ENCODE data around the gene DOCK1.

Gene DOCK1

DNA sequence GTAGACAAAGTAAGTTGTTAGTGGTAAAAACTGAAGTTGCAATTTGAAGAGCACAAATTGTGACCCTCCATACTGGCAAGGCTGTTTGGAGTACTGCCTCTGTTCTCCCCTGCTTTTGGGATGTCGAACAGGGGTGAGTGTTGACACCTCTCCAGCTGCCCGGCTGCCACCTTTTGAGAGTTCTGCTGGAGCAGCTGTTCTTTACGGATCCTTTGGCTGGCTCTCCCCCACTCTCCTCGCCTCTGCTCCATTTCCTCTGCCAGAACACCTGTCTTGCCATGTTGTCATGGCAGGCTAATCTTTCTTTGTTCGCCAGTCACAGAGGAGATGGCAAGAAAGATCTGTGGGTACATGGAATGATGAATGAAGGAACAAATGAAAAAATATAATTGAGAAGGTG is 256.3 kb downstream of the DOCK1 start:
- WGBS: 96% methylated on average over 4 of the region's 5 CpGs
- Histone ChIP-seq H3K4me3 (ENCODE audit: insufficient read depth in 1 of 2, low read depth in 1 of 2, low read length in 2 of 2) (no peak overlapping the region), H2AK5ac (ENCODE audit: low read length, severe bottlenecking) (no peak overlapping the region), H3K23ac (ENCODE audit: low read length in 2 of 2) (no peak overlapping the region), H3K14ac (ENCODE audit: low read length in 2 of 2) (no peak overlapping the region), H2BK15ac (ENCODE audit: low read depth, poor library complexity, severe bottlenecking) (no peak overlapping the region), H2BK12ac (ENCODE audit: low read length in 2 of 2) (no peak overlapping the region), H2BK120ac (ENCODE audit: low read depth, low read length) (no peak overlapping the region), H3K9ac (ENCODE audit: low read length) (no peak overlapping the region), H4K8ac (ENCODE audit: low read length) (no peak overlapping the region), H3K4ac (ENCODE audit: low read depth in 1 of 2, low read length in 2 of 2) (no peak overlapping the region), H2AFZ (ENCODE audit: low read depth, low read length) (no peak overlapping the region), H3K36me3 (ENCODE audit: control insufficient read depth in 1 of 2, insufficient read depth in 2 of 2, low read depth in 1 of 2, low read length in 2 of 2) (peaks cover 3 to 10% of the 10 kb centered on the region in 2 experiments), H3K79me1 (replicated peaks; ENCODE audit: low read length, poor library complexity, severe bottlenecking) (peaks cover 19% of the 10 kb centered on the region), H3K27me3 (ENCODE audit: control insufficient read depth in 1 of 2, insufficient read depth in 1 of 2, low read length in 2 of 2) (no peaks in the 10 kb centered on the region), H3K9me3 (ENCODE audit: control insufficient read depth, low read length) (no peaks in the 10 kb centered on the region), H4K91ac (ENCODE audit: low read length) (no peak overlapping the region), H3K4me1 (ENCODE audit: control insufficient read depth, insufficient read depth, low read depth, low read length) (peaks cover 3% of the 10 kb centered on the region), H3K18ac (ENCODE audit: low read depth in 1 of 2, low read length in 2 of 2) (no peak overlapping the region), H3K27ac (ENCODE audit: low read length, poor library complexity, severe bottlenecking) (no peak overlapping the region), H2BK5ac (ENCODE audit: low read depth, low read length, poor library complexity, severe bottlenecking) (no peak overlapping the region), H3K4me2 (ENCODE audit: low read length, poor library complexity, severe bottlenecking) (no peak overlapping the region)
- no peak for DNase-seq

- Histone ChIP-seq H3K79me1 (replicated peaks; ENCODE audit: low read length, poor library complexity, severe bottlenecking) (peaks cover 19% of the 10 kb centered on the region), H3K18ac (ENCODE audit: low read depth in 1 of 2, low read length in 2 of 2) (no peak overlapping the region), H4K91ac (ENCODE audit: low read length) (no peak overlapping the region), H3K4me1 (ENCODE audit: control insufficient read depth, insufficient read depth, low read depth, low read length) (peaks cover 3% of the 10 kb centered on the region), H3K4me3 (ENCODE audit: insufficient read depth in 1 of 2, low read depth in 1 of 2, low read length in 2 of 2) (no peak overlapping the region), H3K36me3 (ENCODE audit: control insufficient read depth in 1 of 2, insufficient read depth in 2 of 2, low read depth in 1 of 2, low read length in 2 of 2) (peaks cover 3 to 10% of the 10 kb centered on the region in 2 experiments), H2AFZ (ENCODE audit: low read depth, low read length) (no peak overlapping the region), H2BK120ac (ENCODE audit: low read depth, low read length) (no peak overlapping the region), H3K9ac (ENCODE audit: low read length) (no peak overlapping the region), H4K8ac (ENCODE audit: low read length) (peak overlapping the region; percentile 0), H2AK5ac (ENCODE audit: low read length, severe bottlenecking) (no peak overlapping the region), H3K4ac (ENCODE audit: low read depth in 1 of 2, low read length in 2 of 2) (no peak overlapping the region), H3K27me3 (ENCODE audit: control insufficient read depth in 1 of 2, insufficient read depth in 1 of 2, low read length in 2 of 2) (no peaks in the 10 kb centered on the region), H3K27ac (ENCODE audit: low read length, poor library complexity, severe bottlenecking) (no peak overlapping the region), H3K9me3 (ENCODE audit: control insufficient read depth, low read length) (no peaks in the 10 kb centered on the region), H2BK12ac (ENCODE audit: low read length in 2 of 2) (no peak overlapping the region), H3K14ac (ENCODE audit: low read length in 2 of 2) (no peak overlapping the region), H3K23ac (ENCODE audit: low read length in 2 of 2) (no peak overlapping the region), H2BK15ac (ENCODE audit: low read depth, poor library complexity, severe bottlenecking) (no peak overlapping the region), H3K4me2 (ENCODE audit: low read length, poor library complexity, severe bottlenecking) (no peak overlapping the region), H2BK5ac (ENCODE audit: low read depth, low read length, poor library complexity, severe bottlenecking) (no peak overlapping the region)
- no peak for DNase-seq
- WGBS: over 99% methylated on average over 6 of the region's 6 CpGs
Measured at GRCh38 chr10:127162841-127163240, 257.6 kb downstream of the DOCK1 start.

DNA sequence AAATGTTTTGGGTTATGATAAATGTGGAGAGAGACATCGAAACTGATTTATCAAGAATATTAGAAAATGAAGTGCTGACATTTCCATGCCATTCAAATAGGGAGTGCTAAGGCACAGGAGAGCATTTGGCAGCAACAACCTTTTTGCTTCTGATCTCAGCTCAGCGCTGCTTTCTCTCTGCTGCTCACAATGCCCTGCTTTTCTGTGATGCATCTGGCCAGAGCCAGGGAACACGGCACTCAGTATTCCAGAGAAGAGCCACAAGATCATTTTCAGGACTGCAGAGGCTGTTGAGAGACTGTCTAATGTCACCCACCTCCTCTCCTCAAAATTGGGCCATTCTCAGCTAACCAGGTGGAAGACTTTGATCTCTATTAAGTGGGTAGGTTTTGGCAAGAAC is 263.0 kb downstream of the DOCK1 start:
- Histone ChIP-seq H3K27ac (ENCODE audit: low read length, poor library complexity, severe bottlenecking) (no peak overlapping the region), H4K8ac (ENCODE audit: low read length) (no peak overlapping the region), H3K14ac (ENCODE audit: low read length in 2 of 2) (no peak overlapping the region), H3K36me3 (ENCODE audit: control insufficient read depth in 1 of 2, insufficient read depth in 2 of 2, low read depth in 1 of 2, low read length in 2 of 2) (peaks cover 6 to 29% of the 10 kb centered on the region in 2 experiments), H2AFZ (ENCODE audit: low read depth, low read length) (no peak overlapping the region), H2BK120ac (ENCODE audit: low read depth, low read length) (no peak overlapping the region), H3K4me3 (ENCODE audit: insufficient read depth in 1 of 2, low read depth in 1 of 2, low read length in 2 of 2) (no peak overlapping the region), H3K18ac (ENCODE audit: low read depth in 1 of 2, low read length in 2 of 2) (no peak overlapping the region), H3K4me1 (ENCODE audit: control insufficient read depth, insufficient read depth, low read depth, low read length) (no peaks in the 10 kb centered on the region), H3K9ac (ENCODE audit: low read length) (no peak overlapping the region), H3K23ac (ENCODE audit: low read length in 2 of 2) (no peak overlapping the region), H3K4me2 (ENCODE audit: low read length, poor library complexity, severe bottlenecking) (no peak overlapping the region), H2BK5ac (ENCODE audit: low read depth, low read length, poor library complexity, severe bottlenecking) (no peak overlapping the region), H2BK12ac (ENCODE audit: low read length in 2 of 2) (no peak overlapping the region), H3K79me1 (replicated peaks; ENCODE audit: low read length, poor library complexity, severe bottlenecking) (peaks cover 18% of the 10 kb centered on the region), H4K91ac (ENCODE audit: low read length) (no peak overlapping the region), H3K9me3 (ENCODE audit: control insufficient read depth, low read length) (no peaks in the 10 kb centered on the region), H3K27me3 (ENCODE audit: control insufficient read depth in 1 of 2, insufficient read depth in 1 of 2, low read length in 2 of 2) (no peaks in the 10 kb centered on the region), H3K4ac (ENCODE audit: low read depth in 1 of 2, low read length in 2 of 2) (no peak overlapping the region), H2BK15ac (ENCODE audit: low read depth, poor library complexity, severe bottlenecking) (no peak overlapping the region), H2AK5ac (ENCODE audit: low read length, severe bottlenecking) (no peak overlapping the region)
- DNase-seq: no peak
- WGBS: 96% methylated on average over 3 of the region's 3 CpGs

GRCh38 chr10:127174866-127175265 is 269.6 kb downstream of the DOCK1 start:
- Histone ChIP-seq H3K4me2 (ENCODE audit: low read length, poor library complexity, severe bottlenecking) (no peak overlapping the region), H2BK12ac (ENCODE audit: low read length in 2 of 2) (no peak overlapping the region), H3K36me3 (ENCODE audit: control insufficient read depth in 1 of 2, insufficient read depth in 2 of 2, low read depth in 1 of 2, low read length in 2 of 2) (peaks cover 33 to 73% of the 10 kb centered on the region in 2 experiments), H3K23ac (ENCODE audit: low read length in 2 of 2) (no peak overlapping the region), H3K9me3 (ENCODE audit: control insufficient read depth, low read length) (no peaks in the 10 kb centered on the region), H3K27ac (ENCODE audit: low read length, poor library complexity, severe bottlenecking) (no peak overlapping the region), H2AK5ac (ENCODE audit: low read length, severe bottlenecking) (no peak overlapping the region), H2AFZ (ENCODE audit: low read depth, low read length) (no peak overlapping the region), H3K4ac (ENCODE audit: low read depth in 1 of 2, low read length in 2 of 2) (no peak overlapping the region), H2BK120ac (ENCODE audit: low read depth, low read length) (no peak overlapping the region), H3K27me3 (ENCODE audit: control insufficient read depth in 1 of 2, insufficient read depth in 1 of 2, low read length in 2 of 2) (no peaks in the 10 kb centered on the region), H3K9ac (ENCODE audit: low read length) (no peak overlapping the region), H4K8ac (ENCODE audit: low read length) (no peak overlapping the region), H3K14ac (ENCODE audit: low read length in 2 of 2) (no peak overlapping the region), H4K91ac (ENCODE audit: low read length) (no peak overlapping the region), H3K18ac (ENCODE audit: low read depth in 1 of 2, low read length in 2 of 2) (no peak overlapping the region), H3K4me3 (ENCODE audit: insufficient read depth in 1 of 2, low read depth in 1 of 2, low read length in 2 of 2) (no peak overlapping the region), H3K79me1 (replicated peaks; ENCODE audit: low read length, poor library complexity, severe bottlenecking) (peaks cover 31% of the 10 kb centered on the region), H2BK5ac (ENCODE audit: low read depth, low read length, poor library complexity, severe bottlenecking) (no peak overlapping the region), H2BK15ac (ENCODE audit: low read depth, poor library complexity, severe bottlenecking) (no peak overlapping the region), H3K4me1 (ENCODE audit: control insufficient read depth, insufficient read depth, low read depth, low read length) (no peaks in the 10 kb centered on the region)
- 98% methylated on average over 8 of the region's 8 CpGs for WGBS
- no peak for DNase-seq
